SH-SY5Y (cell line): ENCODE results near the gene EFCAB14.

Experiments used
- GATA2 ChIP-seq: IDR thresholded peaks from 2 replicates; pipeline ENCODE4 v1.6.1; 2011; ENCODE audit warnings: mild to moderate bottlenecking, low read depth, low read length
- GATA3 ChIP-seq: IDR thresholded peaks from 2 replicates; pipeline ENCODE4 v1.6.1; 2011; ENCODE audit warnings: low read depth, mild to moderate bottlenecking, low read length, moderate library complexity

- TF ChIP-seq GATA3, result no peak
- no peak for TF ChIP-seq GATA2
Observed at GRCh38 chr1:46654012-46654411, 64.9 kb downstream of the EFCAB14 start.
